IPS-NIHi7 (cell line): Measurements from ENCODE around the gene SYTL2.

ENCODE experiments used
- DNase-seq: peaks from one replicate; pipeline ENCODE4 v3.0.0; 2012; ENCODE audit warnings: mixed read lengths; ENCODE audit errors: extremely low spot score

The SYTL2 gene

DNA sequence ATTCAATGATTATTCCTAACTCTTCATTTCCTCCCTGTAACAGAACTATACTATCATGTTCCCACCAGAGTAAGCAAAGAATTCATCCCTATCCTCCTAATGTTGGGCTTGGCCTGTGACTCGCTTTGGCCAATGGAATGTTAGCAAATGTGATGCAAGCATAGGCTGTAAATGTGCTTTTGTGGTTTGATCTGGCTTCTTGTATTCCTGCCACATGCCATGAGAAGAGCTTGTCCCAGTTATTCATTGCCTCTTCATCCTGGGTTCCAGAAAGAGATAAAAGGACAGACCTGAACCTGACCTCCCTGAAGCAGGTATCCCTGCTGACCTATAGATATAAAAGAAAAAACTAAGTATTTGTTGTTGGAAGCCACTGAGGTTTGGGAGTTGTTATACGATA is 51.0 kb downstream of the SYTL2 start:
- no peak for DNase-seq

DNA sequence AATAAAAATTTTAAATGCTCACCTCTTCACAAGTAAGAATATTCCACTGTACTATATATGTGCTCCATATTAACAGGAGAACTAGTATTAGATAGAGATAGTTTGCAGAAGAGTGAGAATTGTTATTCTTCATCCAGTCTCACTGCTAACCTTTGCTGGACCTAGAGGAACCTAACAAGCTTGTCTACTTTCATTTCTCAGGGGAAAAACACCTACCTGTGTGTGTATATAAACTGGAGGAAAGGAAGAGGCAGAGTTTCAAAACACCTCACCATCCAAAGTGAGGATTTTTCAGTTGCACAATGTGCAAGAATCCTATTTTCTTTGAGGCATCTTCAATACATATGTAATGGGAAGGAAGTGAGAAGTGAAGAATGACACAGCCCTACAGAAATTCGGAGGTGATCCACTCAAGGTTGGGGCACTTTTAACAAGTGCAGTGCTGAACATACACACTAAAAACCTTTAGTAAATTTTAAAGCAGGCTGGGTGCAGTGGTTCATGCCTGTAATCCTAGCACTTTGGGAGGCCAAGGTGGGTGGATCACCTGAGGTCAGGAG is 52.4 kb downstream of the SYTL2 start:
- no peak for DNase-seq

DNA sequence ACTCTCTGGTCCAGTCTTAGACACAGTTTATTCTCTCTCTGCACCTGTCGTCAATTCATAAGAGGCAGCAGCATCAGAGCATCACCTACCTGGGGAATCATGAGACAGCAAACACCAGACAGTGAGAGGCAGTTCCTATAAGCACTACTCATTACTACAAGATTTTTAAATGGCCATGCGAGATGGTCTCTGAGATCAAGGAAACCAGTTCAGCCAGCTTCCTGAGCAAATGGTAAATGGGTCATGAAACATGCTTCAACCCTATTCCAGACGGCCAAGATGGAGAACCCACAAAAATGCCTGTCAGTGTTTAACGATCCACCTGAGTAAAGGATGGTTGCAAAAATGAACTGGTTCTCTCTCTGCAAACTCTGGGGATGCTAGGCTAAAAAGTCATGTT is 52.9 kb downstream of the SYTL2 start:
- DNase-seq = no peak

- DNase-seq = no peak
Observed at GRCh38 chr11:85756401-85757200, 54.3 kb downstream of the SYTL2 start.

- no peak for DNase-seq
Observed at GRCh38 chr11:85755701-85756100, 55.2 kb downstream of the SYTL2 start.

GRCh38 chr11:85755285-85755684 is 55.7 kb downstream of the SYTL2 start:
- no peak for DNase-seq

GRCh38 chr11:85752890-85753581 is 57.9 kb downstream of the SYTL2 start:
- no peak for DNase-seq

DNA sequence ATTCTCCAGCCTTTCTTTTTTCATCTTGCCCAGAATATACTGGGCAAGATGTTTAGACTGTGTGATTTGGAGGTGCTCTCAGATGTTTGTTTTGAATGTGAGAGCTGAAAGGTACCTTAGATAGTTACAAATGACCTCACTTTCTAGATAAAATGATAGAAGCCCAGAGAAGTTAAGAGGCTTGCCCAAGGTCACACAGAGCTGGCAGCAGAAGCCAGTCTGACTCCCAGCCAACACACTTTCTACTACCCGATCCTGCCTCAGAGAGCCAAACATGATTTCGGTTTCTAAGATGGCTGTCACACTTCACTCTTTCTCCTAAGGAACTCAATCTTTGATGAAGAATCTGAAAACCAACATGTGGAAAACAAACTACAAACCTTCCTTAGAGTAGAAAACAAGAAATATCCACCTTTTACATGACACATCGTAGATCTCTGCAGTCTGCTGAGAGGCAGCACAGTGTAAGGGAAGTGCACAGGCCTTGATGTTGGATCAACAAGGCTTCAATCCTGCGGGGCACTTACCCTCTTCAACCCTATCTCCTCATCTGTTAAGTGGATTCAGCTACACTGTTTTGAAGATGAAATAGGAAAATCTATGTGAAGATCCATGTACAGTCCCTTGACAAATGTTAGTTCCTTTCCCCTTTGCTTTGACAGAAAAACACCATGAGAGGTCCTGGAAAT is 58.6 kb downstream of the SYTL2 start:
- DNase-seq = no peak

DNA sequence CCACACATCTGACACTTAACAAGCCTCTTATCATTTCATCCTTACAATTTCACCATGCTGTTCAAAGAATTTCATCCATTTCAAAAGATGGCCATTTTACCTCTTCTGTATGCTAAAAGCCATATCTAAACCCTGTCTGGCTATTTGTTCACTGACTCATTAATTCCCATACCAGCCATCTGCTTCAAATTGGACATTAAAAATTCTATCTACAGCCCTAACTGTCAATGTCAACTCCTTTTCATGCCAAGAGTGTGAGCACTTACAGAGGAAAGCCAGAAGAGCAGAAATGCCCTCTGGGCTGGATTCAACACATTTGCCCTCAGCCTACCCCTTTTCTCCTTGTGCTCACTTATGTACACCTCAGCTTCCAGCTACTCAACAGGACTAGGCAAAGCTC is 59.2 kb downstream of the SYTL2 start:
- no peak for DNase-seq

- no peak for DNase-seq
Observed at GRCh38 chr11:85750646-85751045, 60.3 kb downstream of the SYTL2 start.

DNA sequence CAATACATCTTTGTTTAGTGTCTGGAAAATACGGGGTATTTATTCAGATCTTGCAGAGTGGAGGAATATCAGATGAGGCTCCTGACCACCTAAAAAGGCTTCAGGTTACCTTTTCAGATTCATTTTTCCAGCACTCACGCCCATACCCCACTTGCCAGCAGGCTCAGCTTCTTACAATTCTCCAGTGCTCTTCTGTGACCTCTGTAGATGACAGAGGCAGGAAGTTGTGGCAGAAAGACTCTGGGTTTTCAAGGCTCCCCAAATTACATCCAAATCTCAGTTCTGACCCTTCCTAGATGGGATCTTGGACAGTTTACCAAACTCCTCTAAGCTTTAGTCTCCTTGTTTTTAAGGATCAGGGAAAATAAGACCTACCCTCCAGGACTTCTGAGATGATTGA is 61.1 kb downstream of the SYTL2 start:
- DNase-seq = no peak

- no peak for DNase-seq
Observed at GRCh38 chr11:85749287-85749834, 61.6 kb downstream of the SYTL2 start.

GRCh38 chr11:85748455-85748891 is 62.5 kb downstream of the SYTL2 start:
- DNase-seq = no peak

DNA sequence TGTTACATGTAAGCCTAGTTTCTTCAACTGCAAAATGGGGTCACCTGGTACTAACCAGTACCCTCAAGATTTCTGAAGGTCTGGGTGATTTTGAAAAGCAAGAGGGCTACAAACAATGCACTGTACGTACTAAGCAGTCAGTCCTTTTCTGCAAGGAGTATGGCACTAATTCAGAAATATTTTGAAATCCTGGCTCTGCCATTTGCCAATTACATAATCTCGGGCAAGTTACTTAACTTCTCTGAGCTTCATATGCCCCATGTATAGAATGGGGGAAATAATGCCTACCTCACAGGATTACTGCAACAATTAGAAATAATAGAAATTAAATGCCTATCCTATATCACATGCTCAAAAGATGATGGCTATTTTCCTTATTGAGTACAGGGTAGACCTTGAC is 64.3 kb downstream of the SYTL2 start:
- DNase-seq = no peak

DNA sequence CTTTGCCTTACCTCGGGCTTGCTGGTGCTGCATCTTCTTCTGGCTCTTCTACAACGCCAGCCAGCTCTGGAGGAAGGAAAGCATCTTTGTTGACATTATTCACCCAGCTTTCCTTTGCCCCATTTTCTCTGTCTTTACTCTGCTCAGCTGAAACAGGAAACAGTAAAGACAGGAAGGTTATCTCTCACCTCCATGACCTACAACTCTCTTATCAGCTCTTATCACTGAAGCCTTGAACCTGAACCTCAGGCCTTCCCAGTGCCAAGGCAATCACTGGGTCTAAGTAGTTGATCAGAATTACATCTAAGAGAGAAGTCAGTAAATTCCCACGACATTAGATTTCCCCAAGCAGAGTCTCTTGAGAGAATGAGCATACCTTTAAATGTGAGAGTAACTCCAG is 65.3 kb downstream of the SYTL2 start:
- no peak for DNase-seq

DNA sequence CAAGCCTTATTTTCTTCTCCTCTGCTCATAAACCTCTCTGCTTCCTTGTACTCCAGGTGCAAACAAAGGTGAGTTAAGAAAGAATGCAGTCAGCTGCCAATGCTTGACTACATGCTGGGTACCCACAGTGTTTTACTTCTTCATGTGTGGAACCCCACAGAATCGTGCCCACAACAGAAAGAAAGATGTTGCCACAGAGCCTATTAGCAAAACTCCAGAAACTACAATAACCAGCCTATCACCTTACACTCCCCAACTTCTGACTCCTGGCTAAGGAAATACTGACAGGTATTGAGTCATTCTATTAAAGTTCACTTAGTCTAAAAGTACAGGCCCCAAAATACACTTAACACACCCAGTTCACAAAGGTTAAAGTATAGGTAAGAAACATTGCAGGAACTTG is 68.1 kb downstream of the SYTL2 start:
- no peak for DNase-seq

GRCh38 chr11:85742348-85742747 is 68.6 kb downstream of the SYTL2 start:
- no peak for DNase-seq

DNA sequence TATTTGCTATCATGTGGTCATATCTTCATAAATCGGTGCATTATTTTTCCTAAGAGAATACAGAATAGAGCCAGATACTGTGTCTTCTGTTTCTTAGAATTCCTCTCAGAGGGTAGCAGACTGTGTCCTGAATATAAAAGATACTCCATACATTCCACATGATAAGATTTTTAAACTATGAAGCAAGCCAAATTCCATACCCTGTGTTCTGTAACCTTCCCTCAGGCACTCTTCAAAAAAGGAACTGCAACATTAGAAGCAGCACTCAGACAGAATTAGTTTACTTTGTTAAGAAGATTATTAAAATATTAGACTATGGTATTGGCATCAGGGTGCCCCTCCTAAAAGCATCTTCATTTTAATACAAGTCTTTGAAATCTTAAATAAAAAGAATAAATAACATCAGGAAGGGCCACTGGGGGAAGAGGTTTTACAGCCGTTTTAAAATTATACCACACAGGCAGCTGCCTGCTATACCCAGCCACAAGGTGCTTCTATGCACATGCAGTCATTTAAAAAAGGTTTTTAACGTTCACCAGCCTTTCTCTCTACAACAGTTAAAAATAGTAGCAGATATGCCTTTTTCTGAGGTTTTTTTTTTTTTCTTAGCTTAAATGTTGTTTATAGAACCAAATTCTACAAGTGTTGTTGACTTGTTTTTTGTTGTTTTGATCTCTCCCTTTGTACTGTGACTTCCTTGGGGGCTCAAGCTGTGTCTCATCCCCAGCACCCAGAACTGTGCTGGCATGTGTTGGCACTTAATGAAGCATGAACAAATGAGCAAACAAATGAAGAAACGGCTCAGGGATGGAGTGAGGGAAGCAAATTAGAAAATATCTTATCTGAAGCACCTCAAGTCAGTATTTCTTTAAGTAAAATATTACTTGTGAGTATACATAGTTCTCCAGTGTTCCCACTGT is 70.2 kb downstream of the SYTL2 start:
- no peak for DNase-seq

- DNase-seq = no peak
Observed at GRCh38 chr11:85737738-85738137, 73.2 kb downstream of the SYTL2 start.

GRCh38 chr11:85735876-85736460 is 75.0 kb downstream of the SYTL2 start:
- DNase-seq = no peak

- DNase-seq = no peak
Observed at GRCh38 chr11:85732965-85733364, 78.0 kb downstream of the SYTL2 start.
